Nephron (organoid): ENCODE measurements around the gene TOR1A.
A peak's percentile ranks its signal among the peaks of the same experiment; 100 is the strongest.
"Not testable (repeated sequence)": the region's sequence is repeated elsewhere in the genome, so short reads cannot be mapped to it uniquely, and the experiment has no call there.

Experiments used
- H3K27ac Mint-ChIP-seq, 3 experiments: 2 replicates each; pipeline ENCODE4 v1.8.0; 2020; ENCODE audit warnings: mixed read lengths in 3 of 3, mild to moderate bottlenecking in 2 of 3, moderate library complexity in 1 of 3
- H3K27me3 Mint-ChIP-seq: 2 replicates; pipeline ENCODE4 v1.8.0; 2021; ENCODE audit warnings: low read depth, mild to moderate bottlenecking, moderate library complexity, mixed read lengths
- H3K36me3 Mint-ChIP-seq: 2 replicates; pipeline ENCODE4 v1.8.0; 2020; ENCODE audit warnings: low read depth, mixed read lengths
- H3K4me1 Mint-ChIP-seq: 2 replicates; pipeline ENCODE4 v1.8.0; 2020; ENCODE audit warnings: mixed read lengths
- H3K4me3 Mint-ChIP-seq, 3 experiments: 2 replicates each; pipeline ENCODE4 v1.8.0; 2020; ENCODE audit warnings: mild to moderate bottlenecking in 3 of 3, mixed read lengths in 3 of 3, moderate library complexity in 2 of 3
- H3K9me3 Mint-ChIP-seq: 2 replicates; pipeline ENCODE4 v1.8.0; 2020; ENCODE audit warnings: mixed read lengths
- TF ChIP-seq, protein P1 (sequence below), 3 experiments: fragments of 200-600 bp; sonication (generic); IDR thresholded peaks; one replicate each; pipeline ENCODE4 v1.5.0; 2021; ENCODE audit warnings: antibody characterized with exemption in 3 of 3; ENCODE audit not compliant: unreplicated experiment in 3 of 3

TOR1A gene

DNA sequence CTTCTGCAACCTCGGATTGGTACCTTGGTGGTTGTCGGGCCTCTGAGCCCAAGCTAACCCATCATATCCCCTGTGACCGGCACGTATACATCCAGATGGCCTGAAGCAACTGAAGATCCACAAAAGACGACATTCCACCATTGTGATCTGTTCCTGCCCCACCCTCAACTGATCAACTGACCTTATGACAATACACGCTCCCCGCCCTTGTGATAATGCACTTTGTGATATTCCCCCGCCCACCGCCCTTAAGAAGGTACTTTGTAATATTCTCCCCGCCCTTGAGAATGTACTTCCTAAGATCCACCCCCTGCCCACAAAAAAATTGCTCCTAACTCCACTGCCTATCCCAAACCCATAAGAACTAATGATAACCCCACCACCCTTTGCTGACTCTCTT lies 37.5 kb downstream of the TOR1A start:
- H3K4me1 Mint-ChIP-seq, result peaks cover 4% of the 10 kb centered on the region
- no peaks in the 10 kb centered on the region for H3K36me3 Mint-ChIP-seq
- no peaks in the 10 kb centered on the region for H3K9me3 Mint-ChIP-seq
- H3K27me3 Mint-ChIP-seq, result peaks cover 61% of the 10 kb centered on the region
- no peak overlapping the region for H3K4me3 Mint-ChIP-seq
- TF ChIP-seq, protein P1, sequence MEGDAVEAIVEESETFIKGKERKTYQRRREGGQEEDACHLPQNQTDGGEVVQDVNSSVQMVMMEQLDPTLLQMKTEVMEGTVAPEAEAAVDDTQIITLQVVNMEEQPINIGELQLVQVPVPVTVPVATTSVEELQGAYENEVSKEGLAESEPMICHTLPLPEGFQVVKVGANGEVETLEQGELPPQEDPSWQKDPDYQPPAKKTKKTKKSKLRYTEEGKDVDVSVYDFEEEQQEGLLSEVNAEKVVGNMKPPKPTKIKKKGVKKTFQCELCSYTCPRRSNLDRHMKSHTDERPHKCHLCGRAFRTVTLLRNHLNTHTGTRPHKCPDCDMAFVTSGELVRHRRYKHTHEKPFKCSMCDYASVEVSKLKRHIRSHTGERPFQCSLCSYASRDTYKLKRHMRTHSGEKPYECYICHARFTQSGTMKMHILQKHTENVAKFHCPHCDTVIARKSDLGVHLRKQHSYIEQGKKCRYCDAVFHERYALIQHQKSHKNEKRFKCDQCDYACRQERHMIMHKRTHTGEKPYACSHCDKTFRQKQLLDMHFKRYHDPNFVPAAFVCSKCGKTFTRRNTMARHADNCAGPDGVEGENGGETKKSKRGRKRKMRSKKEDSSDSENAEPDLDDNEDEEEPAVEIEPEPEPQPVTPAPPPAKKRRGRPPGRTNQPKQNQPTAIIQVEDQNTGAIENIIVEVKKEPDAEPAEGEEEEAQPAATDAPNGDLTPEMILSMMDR (IDR thresholded peaks at IDR 0.05; ENCODE audit: unreplicated experiment in 3 of 3), result no peak
- no peak overlapping the region for H3K27ac Mint-ChIP-seq

- peaks cover 64% of the 10 kb centered on the region for H3K27me3 Mint-ChIP-seq
Observed at GRCh38 chr9:129785866-129786265, 38.1 kb downstream of the TOR1A start.

GRCh38 chr9:129784970-129785369 lies 39.0 kb downstream of the TOR1A start:
- peaks cover 60% of the 10 kb centered on the region for H3K27me3 Mint-ChIP-seq
- not testable (repeated sequence) for H3K27ac Mint-ChIP-seq, H3K4me1 Mint-ChIP-seq, H3K4me3 Mint-ChIP-seq, H3K36me3 Mint-ChIP-seq, H3K9me3 Mint-ChIP-seq

More at GRCh38 chr9:129785866-129786265, 38.1 kb downstream of the TOR1A start:
- Mint-ChIP-seq H3K9me3 (no peaks in the 10 kb centered on the region), H3K36me3 (no peaks in the 10 kb centered on the region), H3K4me3 (no peak overlapping the region), H3K27ac (no peak overlapping the region), H3K4me1 (peaks cover 4% of the 10 kb centered on the region)
- TF ChIP-seq, protein P1 (IDR thresholded peaks at IDR 0.05; ENCODE audit: unreplicated experiment in 3 of 3), result no peak

DNA sequence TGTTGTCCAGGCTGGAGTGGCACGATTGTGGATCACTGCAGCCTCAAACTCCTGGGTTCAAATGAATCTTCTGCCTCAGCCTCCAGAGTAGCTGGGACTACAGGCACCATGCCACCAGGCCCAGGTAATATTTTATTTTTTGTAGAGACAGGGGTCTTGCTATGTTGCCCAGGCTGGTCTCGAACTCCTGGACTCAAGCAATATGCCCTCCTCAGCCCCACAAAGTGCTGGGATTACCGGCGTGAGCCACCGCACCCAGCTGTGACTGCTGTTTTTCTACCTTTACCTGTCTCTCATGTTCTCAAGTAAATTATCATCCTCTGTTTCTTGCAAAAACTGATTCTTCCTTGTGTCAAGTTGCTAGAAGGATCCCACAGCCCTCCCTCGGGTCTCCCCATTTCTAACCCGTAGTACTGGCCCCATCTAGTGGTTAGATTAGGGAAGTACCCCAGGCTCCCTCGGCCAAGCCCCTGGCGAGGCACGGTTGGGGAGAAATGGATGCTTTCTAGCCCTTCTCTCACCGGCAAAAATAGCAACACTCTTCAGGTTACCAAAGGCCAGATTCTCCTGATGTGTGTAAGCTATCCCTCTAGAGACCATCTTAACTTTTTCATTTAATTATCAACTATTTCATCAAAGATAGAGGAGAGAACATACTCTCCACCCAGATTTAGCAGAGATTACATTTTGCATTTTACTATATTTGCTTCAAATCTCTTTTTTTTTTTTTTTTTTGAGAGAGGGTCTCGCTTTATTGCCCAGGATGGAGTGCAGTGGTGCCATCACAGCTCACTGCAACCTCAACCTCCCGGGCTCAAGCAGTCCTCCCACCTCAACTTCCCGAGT lies 40.2 kb downstream of the TOR1A start:
- Mint-ChIP-seq H3K9me3 (no peaks in the 10 kb centered on the region), H3K27ac (peak overlapping the region in 2 of 3 experiments; percentile 5 to 24), H3K27me3 (peaks cover 57% of the 10 kb centered on the region), H3K4me3 (no peak overlapping the region), H3K4me1 (no peaks in the 10 kb centered on the region), H3K36me3 (no peaks in the 10 kb centered on the region)
- TF ChIP-seq, protein P1 (IDR thresholded peaks at IDR 0.05; ENCODE audit: unreplicated experiment in 3 of 3), result peak; percentile 90 to 92 (median 92)

GRCh38 chr9:129781981-129782380 lies 42.0 kb downstream of the TOR1A start:
- Mint-ChIP-seq H3K4me1 (peaks cover 8% of the 10 kb centered on the region), H3K36me3 (no peaks in the 10 kb centered on the region), H3K4me3 (no peak overlapping the region), H3K27ac (no peak overlapping the region), H3K9me3 (no peaks in the 10 kb centered on the region), H3K27me3 (peaks cover 42% of the 10 kb centered on the region)
- TF ChIP-seq, protein P1 (IDR thresholded peaks at IDR 0.05; ENCODE audit: unreplicated experiment in 3 of 3), result no peak

DNA sequence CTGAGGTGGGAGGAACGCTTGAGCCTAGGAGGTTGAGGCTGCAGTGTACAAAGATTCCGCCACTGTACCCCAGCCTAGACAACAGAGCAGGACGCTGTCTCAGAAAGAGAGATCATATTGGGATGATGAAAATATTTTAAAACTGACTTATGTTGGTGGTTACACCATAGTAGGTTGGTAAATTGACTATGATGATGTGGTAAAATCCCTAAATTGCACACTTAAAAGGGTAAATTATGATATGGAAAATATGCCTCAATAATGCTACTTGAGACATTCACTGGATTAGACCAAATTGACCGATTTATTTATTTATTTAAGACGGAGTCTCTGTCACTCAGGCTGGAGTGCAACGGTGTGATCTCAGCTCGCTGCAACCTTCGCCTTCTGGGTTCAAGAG lies 42.8 kb downstream of the TOR1A start:
- H3K27ac Mint-ChIP-seq, result no peak overlapping the region
- H3K27me3 Mint-ChIP-seq, result peaks cover 34% of the 10 kb centered on the region
- H3K4me1 Mint-ChIP-seq, result peaks cover 9% of the 10 kb centered on the region
- no peaks in the 10 kb centered on the region for H3K36me3 Mint-ChIP-seq
- TF ChIP-seq, protein P1 (IDR thresholded peaks at IDR 0.05; ENCODE audit: unreplicated experiment in 3 of 3), result no peak
- no peaks in the 10 kb centered on the region for H3K9me3 Mint-ChIP-seq
- no peak overlapping the region for H3K4me3 Mint-ChIP-seq
